Muscle of arm (tissue), 12 donors: ENCODE results near the gene TFCP2. TPM values are rescaled to one million over a fixed set of nuclear protein-coding genes. Genes with fewer than 3 reads are reported as not detected.
A peak's percentile ranks its signal among the peaks of the same experiment; 100 is the strongest.
"Not testable (repeated sequence)": the region's sequence is repeated elsewhere in the genome, so short reads cannot be mapped to it uniquely, and the experiment has no call there.

Source experiments
- DNase-seq: peaks from one replicate; pipeline ENCODE4 v3.0.0-alpha.2; 2013
- polyA plus RNA-seq, 12 donors: library from polyadenylated mRNA; unstranded; fragments of 120-200 nt; gene quantifications; one replicate each; pipeline ENCODE4 v1.2.1, GENCODE V29; 2013; ENCODE audit not compliant: insufficient read length in 12 of 12

Gene TFCP2
- polyA plus RNA-seq, 12 donors = 30.9 to 51.2 (median 46.3) TPM; not detected in 1

DNA sequence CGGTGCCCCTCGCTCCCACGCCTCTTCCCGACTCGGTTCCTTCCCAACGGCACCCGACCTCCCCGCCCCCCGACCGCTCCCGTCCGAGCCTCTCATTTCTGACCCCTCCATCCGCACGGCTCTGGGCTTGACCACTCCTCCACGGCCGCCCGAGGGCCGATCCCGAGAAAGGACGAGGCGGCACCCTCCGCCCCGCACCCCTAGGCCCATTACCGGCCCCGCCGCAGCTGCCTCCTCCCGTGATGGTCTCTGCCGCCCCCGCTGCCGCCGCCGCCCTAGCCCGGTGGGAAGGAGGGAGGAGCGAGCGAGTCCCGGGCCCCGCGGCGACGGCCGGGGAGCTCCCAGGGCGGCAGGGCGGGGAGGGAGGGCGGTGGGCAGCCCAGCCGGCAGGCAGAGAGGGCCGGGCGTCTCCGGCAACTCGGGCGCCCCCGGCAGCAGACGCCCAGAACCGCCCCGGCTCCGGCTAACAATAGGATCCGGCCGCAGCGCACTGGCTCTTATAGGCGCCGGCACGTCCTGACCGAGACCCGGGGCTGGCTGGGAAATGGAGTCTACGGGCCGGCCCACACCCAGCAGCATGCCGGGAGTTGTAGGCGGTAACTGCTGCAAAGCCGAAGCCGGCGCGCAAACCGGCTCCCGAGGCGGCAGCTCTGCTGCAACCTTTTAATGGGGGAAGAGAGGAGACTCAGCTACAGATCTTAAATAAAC, 89.7 kb downstream of the TFCP2 start, which contains the start of gene CSRNP2:
Gene CSRNP2, minus strand, starts transcription at position 471 of the 708 bp plus-strand sequence. CDS start 7,035 bp downstream, outside the sequence.
- DNase-seq = peak; percentile 94

DNA sequence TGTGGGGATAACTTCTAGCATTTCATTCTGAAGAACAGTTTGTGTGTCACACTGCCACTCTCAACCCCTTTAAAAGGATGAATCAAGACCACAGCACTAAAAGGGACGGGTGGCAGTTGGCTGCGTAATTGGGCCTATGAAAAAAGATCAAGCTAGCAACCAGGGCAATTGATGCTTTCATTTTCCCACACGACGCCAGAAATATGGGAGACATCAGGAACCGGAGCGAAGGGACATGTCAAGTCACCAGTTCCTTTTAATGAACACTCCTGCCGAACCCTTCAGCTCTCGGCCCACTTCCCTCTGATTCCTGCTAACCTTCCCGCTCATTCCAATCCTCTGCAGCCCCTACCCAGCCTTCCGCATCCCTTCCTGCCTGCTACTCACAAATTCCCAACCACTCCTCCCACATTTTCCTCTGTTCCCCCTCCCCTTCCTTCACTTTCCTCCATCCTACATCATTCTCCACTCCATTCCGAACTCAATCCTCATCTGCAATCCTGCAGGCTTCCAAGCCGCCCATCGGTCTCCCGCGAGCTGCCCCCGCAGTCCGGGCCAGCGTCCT, 90.3 kb downstream of the TFCP2 start:
- peak; percentile 56 for DNase-seq

DNA sequence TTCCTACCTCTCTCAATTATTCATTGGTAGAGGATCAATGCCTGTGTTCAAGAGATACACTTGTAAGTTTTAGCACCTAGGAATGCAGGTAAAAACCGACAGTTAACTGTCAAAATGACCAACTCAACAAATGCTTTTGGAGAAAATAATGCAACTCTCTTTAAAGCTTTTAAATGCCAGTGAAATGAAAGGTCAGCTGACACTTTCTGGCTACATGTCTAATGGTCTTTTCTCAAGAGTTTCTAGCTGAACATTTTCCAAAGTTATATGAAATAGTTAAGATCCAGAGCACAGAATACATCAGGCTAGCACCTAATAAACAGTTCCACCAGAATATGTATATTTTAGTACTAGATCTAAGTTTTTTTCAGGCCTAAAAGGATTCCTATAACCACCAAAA, 91.5 kb downstream of the TFCP2 start:
- DNase-seq = no peak

DNA sequence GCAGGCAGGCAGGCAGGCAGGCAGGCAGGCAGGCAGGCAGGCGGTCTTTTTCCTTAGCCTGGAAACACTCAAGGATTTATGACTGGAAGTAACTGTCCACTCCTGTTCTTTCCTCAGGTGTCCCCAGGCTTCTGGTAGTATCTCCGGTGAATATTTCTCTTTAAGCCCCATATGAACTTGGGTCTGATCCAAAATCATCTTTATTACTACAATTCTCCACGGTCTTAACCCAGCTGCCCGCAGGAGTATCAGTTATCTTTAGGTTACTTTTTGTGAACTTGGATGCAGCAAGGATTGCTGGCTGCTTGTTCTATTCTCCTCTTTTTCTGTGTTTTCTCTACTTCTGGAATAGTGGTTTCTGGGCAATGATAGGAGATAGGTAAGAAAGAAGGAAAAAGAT, 92.8 kb downstream of the TFCP2 start:
- DNase-seq = no peak

DNA sequence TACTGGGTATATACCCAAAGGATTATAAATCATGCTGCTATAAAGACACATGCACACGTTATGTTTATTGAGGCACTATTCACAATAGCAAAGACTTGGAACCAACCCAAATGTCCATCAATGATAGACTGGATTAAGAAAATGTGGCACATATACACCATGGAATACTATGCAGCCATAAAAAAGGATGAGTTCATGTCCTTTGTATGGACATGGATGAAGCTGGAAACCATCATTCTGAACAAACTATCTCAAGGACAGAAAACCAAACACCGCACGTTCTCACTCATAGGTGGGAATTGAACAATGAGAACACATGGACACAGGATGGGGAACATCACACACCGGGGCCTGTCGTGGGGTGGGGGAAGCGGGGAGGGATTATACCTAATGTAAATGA, 94.1 kb downstream of the TFCP2 start:
- DNase-seq = not testable (repeated sequence)

DNA sequence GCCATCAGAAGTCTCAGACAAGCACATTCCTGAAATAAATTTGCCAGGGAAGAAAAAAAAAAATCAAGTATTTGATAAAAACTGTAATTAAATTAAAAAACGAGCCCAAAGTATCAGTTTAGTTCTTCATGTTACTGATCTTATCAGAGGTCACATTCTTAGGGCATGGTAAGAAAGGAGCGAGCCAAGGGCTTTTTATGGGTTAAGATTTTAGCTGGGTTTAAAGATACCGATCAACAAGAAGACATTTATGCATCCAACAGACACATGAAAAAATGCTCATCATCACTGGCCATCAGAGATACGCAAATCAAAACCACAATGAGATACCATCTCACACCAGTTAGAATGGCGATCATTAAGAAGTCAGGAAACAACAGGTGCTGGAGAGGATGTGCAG, 94.6 kb downstream of the TFCP2 start:
- not testable (repeated sequence) for DNase-seq

DNA sequence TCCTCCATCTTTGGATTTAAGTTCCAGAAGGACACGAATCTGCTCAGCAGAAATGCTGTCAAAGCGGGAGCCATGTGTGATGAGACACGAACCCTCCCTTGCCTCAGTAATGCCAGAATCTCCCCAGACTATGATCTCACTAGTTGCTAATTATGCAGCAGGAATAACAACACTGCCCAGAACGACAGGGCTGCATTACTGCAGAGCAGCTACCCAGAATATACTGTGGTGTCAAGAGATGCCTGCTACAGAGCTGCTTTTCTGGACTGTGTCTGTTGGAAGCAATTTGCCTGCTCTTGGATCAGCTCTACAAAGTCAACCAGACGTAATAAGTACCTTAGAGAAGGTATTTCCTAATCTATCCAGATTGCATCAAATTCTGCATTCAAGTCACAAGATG, 95.0 kb downstream of the TFCP2 start:
- no peak for DNase-seq

DNA sequence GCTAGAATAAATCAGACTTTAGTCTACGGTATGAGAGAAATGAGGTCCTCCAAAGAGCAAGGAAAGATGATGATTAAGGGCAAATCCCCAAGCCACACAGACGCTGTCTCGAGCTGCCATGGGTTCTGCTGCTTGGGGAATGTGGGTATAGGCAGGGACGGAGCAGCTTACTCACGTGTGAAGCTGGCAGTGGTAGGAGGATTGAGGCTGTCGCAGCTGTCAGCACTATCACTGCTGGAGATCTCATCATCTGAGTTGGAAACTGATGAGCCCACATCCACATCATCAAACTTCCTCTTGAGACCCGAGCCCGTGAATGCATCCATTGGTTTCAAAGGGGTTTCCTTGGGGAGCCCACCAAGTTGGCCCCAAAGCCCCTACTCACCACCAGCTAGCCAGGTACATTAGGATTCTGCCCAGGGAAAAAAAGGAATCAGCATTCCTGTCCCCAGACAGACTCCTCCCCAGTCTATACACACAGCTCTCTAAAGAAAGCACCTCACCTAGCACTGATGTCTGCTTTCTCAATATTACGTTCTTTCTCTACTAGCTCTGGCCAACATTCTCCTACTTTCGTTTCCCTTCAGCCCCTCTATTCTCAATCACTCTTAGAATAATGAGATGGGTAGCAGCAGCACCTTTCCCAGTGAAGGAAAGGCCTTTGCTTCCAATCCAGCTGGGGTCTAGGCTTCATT, 96.6 kb downstream of the TFCP2 start:
- DNase-seq = no peak

DNA sequence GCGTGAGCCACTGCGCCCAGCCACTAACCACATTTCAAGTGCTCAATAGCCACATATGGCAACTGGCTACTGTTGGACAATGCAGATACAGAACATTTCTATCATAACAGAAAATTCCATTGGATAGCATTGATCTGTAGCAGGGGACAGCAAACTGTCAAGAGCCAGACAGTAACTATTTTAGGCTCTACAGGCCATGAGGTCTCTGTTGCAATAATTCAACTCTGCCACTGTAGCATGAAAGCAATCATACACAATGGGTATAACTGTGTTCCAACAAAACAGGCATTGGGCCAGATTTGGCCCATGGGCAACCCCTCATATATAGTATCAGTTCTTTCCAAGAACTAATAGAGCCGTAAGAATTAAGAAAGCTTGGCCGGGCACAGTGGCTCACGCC, 97.5 kb downstream of the TFCP2 start:
- no peak for DNase-seq

DNA sequence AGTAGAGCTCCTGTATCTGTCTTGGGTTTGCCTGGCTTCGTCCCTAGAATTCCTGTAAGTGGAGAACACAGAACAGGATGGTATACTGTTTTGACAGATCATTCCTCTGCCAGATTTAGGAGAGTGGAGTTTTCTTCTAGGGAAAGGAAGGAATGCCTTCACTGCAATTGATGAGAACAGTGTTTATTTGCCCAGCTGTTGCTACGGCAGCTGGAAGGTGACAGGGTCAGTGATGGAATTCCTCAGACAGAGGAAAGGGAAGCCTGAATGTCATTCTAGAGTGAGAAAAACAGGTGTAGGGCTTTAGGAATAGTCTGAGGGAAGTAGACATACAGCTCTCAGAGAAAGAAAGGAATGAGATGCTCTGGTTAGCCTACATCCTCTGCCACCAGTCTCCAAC, 101.3 kb downstream of the TFCP2 start:
- no peak for DNase-seq

DNA sequence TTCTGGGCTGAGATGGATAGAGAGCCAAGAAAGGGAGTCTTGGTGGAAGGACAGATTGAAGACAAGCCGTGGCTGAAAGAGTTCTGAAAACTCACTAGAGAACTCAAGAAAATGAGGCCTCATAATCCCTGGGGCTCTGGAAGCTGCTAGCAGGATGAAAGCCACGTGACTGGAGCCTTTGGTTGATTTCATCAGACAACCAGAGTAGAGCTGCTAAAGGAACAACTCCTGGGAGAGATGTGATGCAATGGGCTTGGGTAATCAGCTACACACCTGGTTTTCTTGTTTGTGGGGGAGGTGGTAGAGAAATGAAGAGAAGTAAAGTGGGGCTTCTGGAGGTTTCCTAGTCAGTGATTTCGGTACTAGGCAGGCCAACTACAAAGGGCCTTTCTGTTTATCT, 102.9 kb downstream of the TFCP2 start:
- DNase-seq = no peak

DNA sequence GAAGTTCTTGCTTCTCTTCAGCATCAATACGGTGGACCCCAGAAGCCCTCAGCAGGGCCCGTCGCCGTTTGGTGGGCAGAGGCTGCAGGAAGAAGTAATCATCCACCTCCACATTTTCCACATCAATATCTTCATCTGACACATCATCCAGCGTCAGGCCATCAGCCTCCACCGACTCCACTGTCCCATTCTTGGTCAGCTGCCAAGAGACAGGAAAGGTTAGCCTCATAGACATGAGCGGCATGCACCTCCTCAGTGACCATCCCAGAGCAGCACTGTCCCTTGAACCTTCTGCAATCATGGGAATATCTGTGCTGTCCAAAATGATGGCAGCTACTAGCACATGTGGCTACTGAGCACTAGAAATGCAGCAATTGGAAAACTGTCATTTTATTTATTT, 105.2 kb downstream of the TFCP2 start:
- no peak for DNase-seq

DNA sequence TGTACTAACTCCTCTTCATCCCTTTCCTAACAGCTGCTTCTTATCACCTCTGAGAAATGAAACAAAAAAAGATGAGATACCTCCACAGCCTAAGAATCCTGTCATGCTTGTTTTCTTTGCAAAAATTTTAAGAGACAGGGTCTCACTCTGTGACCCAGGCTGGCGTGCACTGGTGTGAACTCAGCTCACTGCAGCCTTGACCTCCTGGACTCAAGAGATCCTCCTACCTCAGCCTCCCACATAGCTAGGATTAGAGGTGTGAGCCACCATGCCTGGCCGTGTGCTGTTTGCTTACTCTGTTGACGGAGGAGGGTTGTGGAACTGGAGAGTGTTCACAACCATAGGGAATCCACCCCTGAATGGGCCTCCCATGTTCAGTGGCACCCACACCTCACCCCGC, 105.7 kb downstream of the TFCP2 start:
- no peak for DNase-seq

DNA sequence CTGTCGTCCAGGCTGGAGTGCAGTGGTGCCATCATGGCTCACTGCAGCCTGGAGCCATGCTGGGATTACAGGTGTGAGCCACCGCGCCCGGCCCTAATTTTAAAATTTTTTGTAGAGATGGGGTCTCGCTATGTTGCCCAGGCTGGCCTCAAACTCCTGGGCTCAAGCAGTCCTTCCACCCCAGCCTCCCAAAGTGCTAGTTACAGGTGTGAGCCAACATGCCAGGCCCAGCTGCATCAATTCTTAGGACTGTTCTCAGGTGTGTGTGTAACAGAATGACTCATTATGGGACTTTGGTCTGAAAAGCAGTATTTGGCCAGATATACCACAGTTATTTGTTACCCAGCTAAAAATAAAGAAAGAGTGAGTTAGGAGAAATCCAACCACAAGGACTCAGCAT, 107.4 kb downstream of the TFCP2 start:
- no peak for DNase-seq

DNA sequence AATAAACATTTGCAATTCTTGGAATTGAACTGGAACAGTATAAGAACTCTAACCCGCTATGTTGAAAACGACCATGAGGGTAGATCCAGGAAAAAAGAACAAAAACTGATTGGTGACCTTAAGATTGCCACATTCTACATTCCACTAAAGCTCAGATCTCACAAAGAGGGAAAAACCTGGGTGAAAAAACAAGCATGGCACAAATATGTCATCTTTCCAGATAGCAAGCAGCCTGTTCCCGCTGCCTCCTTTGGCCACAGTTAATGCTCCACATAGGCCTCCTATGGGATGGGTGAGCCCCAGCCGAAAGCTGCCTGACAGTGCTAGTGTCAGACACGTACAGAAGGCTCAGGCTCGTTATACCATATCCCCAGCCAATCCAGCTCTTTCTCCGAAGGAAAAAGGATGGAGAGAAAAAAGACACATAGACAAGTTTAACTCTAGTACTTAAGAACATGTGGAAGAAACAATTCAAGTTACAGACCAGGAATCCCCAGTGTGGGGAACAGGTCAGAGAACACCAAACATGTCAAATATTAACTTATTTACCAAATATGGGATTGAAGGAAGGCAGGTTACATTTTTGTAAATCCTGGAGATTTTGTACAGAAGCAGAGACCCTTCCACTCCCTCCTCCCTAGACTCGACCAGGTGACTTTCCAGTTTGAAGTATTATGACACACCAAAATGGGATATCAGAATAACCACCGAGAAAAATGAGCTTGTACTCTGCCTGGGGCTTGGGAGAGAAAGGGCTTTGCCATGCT, 110.1 kb downstream of the TFCP2 start:
- DNase-seq = no peak

DNA sequence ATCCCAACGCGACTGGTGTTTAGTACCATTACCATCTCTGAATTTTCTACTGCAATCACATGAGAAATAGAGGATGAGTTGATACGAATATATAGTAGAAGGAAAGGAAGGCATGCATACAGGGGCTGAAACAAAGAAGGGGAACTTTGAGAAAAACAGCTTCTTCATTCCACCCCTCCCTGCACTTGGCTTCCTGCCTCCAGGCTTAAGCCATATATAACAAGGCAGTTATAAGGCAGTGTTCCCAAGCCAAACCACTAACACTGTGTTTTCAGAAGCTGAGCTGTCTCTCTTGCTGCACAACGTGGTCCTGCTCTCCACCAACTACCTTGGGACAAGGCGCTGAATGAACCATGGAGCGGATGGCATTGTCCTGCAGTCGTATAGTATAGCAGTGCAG, 113.8 kb downstream of the TFCP2 start:
- DNase-seq = no peak

DNA sequence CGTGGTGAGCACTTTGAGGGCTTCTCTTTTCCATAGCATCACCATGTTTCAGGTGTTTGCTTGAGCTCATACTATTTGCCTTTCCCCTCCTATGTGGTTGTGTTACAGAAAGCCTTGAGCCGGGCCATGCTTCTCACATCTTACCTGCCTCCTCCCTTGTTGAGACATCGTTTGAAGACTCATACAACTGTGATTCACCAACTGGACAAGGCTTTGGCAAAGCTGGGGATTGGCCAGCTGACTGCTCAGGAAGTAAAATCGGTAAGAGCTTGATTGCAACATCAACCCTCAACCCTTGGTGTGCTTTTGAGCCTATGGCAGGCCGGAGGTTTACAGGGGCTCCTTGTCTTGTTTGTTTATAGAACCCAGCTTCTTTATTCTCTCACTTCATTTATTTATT, 116.7 kb downstream of the TFCP2 start:
- no peak for DNase-seq

DNA sequence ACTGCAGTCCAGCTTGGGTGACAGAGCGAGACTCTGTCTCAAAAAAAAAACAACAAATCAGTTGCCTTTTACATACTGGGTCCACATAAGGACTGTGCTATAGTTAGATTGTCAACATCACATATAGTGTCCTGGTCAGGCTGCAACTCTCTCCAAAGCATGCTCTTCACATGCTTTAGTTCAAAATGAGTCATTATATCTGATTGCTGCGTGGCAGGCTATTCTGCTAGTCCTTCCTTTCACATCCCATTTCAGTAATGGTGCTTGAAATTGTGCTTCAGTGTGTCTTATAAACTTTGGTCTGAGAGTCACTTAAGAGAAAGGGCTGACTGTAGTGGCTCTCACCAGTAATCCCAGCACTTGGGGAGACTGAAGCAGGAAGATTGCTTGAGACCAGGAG, 117.9 kb downstream of the TFCP2 start:
- DNase-seq = no peak

DNA sequence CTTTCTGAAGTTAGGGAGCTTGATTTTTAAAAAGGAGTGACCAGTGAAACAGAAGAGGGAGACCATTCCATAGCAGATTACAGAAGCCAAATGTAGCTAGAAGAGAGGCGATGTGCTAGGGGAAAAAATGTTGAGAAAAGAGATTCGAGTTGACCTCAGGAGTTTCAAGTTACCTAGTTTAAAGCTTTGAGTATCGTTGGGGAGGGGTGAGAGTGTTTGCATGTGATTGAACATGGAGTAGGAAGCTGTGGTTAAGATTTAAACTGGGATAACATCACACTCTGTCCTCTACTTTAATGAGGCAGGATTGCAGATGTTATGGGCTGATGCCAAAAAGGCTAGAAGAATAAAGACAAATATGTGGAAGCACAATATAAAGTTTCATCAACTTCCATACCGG, 121.1 kb downstream of the TFCP2 start:
- no peak for DNase-seq

DNA sequence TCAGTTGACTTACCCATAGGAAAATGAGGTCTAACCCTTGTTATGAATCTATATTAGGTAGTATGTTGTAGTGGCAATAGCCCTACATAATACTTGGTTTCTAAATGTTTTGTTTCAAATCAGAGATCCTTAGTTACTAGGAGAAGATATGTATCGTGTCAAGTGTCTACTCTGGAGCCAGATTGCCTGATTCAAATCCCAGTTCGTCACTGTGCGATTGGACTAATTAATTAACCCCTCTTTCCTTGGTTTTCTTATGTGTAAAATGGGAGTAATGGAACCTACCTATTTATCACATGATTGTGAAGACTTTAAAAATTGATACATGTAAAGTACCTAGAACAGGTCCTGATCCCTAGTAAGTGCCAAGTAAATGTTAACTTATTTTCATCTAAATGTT, 123.4 kb downstream of the TFCP2 start:
- DNase-seq = no peak

DNA sequence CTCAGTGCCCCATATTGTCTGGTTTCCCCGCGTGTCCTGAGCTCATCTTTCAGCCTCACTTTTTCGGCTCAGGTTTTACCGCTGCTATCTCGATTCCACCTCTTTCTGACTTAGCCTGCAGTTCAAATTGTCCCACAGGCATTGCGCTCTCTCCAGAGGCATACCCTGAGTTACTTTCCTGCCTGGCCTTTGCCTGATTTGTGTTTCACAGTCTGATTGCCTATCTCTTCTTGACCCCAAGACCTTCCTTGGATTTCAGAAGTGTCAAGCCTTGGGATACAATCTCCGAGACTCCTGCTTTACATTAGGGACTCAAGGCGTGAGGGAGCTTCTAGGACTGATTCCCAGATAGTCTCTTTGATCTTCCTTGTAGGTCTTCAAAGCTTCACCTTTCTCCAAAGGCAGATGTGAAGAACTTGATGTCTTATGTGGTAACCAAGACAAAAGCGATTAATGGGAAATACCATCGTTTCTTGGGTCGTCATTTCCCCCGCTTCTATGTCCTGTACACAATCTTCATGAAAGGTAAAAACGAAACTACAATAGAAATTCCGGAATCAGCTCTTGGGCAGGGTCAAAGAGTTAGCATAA, 124.2 kb downstream of the TFCP2 start:
- no peak for DNase-seq
